ENCODE measurements around the gene SETDB1.

DNA sequence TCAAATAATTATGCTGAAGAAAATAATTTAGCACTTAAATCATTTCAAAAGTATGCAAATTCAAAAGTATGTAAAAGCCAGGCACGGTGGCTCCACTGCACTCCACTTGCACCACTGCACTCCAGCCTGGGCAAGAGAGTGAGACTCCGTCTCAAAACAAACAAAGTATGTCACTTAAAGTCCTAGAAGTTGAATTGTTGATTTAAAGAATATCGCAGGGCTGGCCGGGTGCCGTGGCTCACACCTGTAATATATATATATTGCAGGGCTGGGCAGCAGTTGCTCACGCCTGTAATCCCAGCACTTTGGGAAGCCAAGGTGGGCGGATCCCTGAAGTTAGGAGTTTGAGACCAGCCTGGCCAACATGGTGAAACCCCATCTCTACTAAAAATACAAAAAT, 8.8 kb upstream of the SETDB1 start:
- TF ChIP-seq, protein P1, sequence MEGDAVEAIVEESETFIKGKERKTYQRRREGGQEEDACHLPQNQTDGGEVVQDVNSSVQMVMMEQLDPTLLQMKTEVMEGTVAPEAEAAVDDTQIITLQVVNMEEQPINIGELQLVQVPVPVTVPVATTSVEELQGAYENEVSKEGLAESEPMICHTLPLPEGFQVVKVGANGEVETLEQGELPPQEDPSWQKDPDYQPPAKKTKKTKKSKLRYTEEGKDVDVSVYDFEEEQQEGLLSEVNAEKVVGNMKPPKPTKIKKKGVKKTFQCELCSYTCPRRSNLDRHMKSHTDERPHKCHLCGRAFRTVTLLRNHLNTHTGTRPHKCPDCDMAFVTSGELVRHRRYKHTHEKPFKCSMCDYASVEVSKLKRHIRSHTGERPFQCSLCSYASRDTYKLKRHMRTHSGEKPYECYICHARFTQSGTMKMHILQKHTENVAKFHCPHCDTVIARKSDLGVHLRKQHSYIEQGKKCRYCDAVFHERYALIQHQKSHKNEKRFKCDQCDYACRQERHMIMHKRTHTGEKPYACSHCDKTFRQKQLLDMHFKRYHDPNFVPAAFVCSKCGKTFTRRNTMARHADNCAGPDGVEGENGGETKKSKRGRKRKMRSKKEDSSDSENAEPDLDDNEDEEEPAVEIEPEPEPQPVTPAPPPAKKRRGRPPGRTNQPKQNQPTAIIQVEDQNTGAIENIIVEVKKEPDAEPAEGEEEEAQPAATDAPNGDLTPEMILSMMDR (IDR thresholded peaks at IDR 0.05), result no peak
- TF ChIP-seq POLR2AphosphoS5 (IDR thresholded peaks at IDR 0.05) (no peak), POLR2A (IDR thresholded peaks at IDR 0.05) (no peak)

All from sigmoid colon (tissue), 4 donors.